DMS153 treated with DMSO at 0.1 percent for 48 hours (cell line): Measurements from ENCODE around the gene PBX3.

Experiments used
- DNase-seq: peaks from one replicate; lab custom pipeline; 2025; ENCODE audit not compliant: unreplicated experiment; lab: John Stamatoyannopoulos, UW

Gene PBX3

GRCh38 chr9:125991886-125992529 is 244.8 kb downstream of the PBX3 start:
- no peak for DNase-seq

DNA sequence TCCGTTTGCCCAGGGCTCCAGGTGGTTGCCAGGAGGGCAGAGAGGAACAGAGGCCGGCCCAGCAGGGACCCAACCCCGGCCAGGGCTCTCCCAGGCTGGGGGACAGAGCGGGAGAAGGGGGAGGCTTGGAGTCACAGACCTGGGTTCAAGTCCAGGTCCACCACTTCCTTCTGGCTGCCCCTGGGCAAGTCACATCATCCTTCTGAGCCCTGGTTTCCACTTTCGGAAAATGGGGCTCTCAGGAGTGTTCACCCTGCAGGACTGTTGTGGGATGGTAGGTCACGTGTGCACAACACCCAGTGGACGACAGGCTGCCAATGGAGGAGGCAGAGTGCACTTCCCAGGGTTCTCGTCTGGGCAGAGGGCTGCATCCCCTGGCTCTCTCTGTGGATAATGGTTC is 245.4 kb downstream of the PBX3 start:
- DNase-seq = no peak

- DNase-seq = no peak
Observed at GRCh38 chr9:125993466-125993865, 246.3 kb downstream of the PBX3 start.

GRCh38 chr9:125994066-125994943 is 247.1 kb downstream of the PBX3 start:
- no peak for DNase-seq

- no peak for DNase-seq
Observed at GRCh38 chr9:125995006-125995405, 247.8 kb downstream of the PBX3 start.

- DNase-seq = no peak
Observed at GRCh38 chr9:125995706-125996105, 248.5 kb downstream of the PBX3 start.

- no peak for DNase-seq
Observed at GRCh38 chr9:125996791-125997190, 249.6 kb downstream of the PBX3 start.

- DNase-seq = peak; percentile 41
Observed at GRCh38 chr9:125997196-125997823, 250.1 kb downstream of the PBX3 start.

GRCh38 chr9:125998837-125999503 is 251.8 kb downstream of the PBX3 start:
- no peak for DNase-seq

DNA sequence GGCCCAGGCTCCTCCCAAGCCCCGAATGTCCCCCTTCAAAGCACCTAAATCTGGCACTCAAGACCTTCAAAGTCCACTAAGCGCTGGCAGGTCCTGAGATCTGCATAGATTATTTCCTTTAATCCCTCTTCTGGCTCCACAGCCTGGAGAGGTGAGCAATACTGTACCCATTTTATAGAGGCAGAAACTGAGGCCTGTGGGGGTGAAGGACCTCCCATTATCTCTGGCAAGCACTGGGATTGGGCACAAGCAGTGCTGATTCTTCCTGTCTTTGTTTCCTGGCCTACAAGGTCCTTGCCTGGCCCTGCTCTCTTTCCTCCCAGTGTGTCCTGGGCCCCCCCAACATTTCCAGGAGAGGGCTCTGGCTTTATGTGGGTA is 252.3 kb downstream of the PBX3 start:
- DNase-seq = no peak

- DNase-seq = no peak
Observed at GRCh38 chr9:126000256-126000655, 253.1 kb downstream of the PBX3 start.

- no peak for DNase-seq
Observed at GRCh38 chr9:126000731-126001580, 253.8 kb downstream of the PBX3 start.

DNA sequence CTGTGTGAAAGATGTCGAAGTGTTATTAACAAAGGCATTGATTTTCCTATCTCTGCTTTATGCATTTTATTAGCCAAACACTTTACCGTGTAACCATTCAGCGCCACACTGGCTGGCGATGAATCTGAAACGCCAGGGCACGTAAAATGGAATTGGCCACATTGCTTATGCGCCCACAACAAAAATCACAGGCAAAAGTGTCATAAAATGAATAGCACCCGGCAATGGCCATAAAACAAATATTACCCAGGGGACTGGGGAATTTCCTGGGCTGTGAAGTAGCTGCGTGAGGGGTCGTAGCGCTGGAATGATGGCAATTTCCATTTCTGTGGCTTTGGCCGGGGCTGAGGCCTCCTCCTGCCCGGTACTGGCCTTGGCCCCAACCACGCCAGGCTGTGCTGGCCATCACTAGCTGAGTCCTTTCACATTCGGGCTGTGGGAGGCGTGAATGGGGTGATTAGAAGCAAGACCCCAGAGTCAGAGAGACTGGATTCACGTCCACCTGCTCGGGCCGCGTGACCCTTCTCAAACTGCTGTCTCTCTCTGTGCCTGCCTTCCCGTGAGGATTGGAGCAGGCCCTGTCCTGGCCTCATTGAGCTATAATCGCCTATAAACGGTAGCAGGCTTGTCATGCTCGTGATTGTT is 254.5 kb downstream of the PBX3 start:
- DNase-seq = peak; percentile 69

DNA sequence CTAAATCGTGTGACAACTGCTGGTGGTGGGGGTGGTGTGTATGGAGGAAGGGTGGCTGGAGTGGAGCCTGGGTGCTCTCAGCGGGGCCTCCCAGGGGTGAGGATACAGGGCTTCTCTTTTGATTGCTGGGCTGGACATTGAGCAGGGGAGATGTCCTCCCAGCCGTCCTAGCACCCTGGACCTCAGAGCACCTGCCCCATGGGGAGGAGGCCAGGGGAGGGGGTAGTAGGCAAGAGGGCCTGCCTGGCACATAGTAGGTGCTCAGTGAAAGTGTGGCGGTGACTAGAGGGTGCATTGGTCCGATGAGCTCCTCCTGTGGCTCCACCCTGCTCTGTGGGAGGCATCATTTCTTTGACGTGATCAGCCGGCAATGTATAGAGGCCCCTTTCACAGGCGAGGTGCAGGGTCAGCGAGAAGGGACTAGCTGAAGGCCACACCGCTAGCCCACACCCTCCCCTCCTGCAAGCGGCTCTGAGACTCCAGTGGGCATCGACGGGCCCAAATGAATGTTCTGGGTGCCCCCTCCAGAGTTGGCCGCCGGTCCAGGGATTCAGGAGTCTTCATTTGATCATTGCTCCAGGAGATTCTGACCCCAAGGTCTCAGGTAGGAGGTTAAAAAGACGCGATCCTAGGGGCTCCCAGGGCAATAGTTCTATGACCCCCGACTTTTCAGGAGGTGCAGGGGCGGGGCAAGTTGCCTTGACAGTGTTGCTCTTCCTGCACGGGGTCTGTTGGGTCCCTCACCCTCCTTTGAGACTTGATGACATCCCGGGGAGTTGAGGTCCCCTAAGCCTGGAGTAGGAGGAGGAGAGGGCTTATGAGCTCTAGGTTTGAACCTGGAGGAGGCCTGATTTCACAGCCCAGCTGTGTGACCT is 255.5 kb downstream of the PBX3 start:
- DNase-seq = no peak

GRCh38 chr9:126009047-126009446 is 261.9 kb downstream of the PBX3 start:
- DNase-seq = no peak

- no peak for DNase-seq
Observed at GRCh38 chr9:126014726-126015125, 267.6 kb downstream of the PBX3 start.

DNA sequence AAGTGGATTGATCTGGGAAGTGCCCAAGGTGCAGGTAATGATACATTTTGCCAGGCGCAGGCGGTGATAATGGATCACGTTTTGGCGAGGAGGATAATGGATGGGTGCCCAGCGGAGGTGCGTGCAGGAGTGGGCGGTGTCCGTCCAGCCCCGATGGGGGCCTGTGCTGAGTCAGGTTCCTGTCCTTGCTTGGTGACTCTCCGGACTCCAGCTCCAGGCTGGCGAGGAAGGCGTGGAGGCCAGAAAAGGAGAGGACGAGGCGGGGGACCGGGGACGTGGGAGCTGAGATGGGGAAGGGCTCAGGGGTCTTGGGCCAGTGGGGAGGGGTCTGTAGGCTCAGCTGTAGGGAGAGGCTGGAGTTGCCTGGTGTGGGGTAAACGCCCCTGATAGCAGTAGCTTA is 268.3 kb downstream of the PBX3 start:
- DNase-seq = no peak

GRCh38 chr9:126016579-126017290 is 269.6 kb downstream of the PBX3 start:
- no peak for DNase-seq
